Activated T-cell treated with anti-CD3 and anti-CD28 coated beads, Interleukin-2, amount 50 U/mL, for 4 hours (primary cell): Measurements from ENCODE around the gene SSC5D. TPM values are rescaled to one million over a fixed set of nuclear protein-coding genes. Genes with fewer than 3 reads are reported as not detected.

Experiments
- ATAC-seq, 2 donors: fragments of 200-7000 bp; cut with Tn5 transposase; one replicate each; pipeline ENCODE4 v1.10.0; 2021
- DNase-seq: peaks from one replicate; pipeline ENCODE4 v3.0.0-alpha.2; 2020
- H3K27me3 Mint-ChIP-seq: one replicate; pipeline ENCODE4 v1.8.0; 2021; ENCODE audit warnings: low read depth, mixed read lengths
- H3K36me3 Mint-ChIP-seq: one replicate; pipeline ENCODE4 v1.8.0; 2022; ENCODE audit warnings: mixed read lengths; ENCODE audit not compliant: insufficient read depth
- H3K4me1 Mint-ChIP-seq: one replicate; pipeline ENCODE4 v1.8.0; 2021; ENCODE audit warnings: low read depth, mixed read lengths
- H3K4me3 Mint-ChIP-seq: one replicate; pipeline ENCODE4 v1.8.0; 2021; ENCODE audit warnings: mild to moderate bottlenecking, moderate library complexity, mixed read lengths
- H3K9me3 Mint-ChIP-seq: one replicate; pipeline ENCODE4 v1.8.0; 2021; ENCODE audit warnings: mixed read lengths
- total RNA-seq, 3 donors: library from RNA; stranded (reverse); gene quantifications; one replicate each; pipeline ENCODE4 v1.2.1, GENCODE V29; 2021

The SSC5D gene
- total RNA-seq, 3 donors from 2014 or later, result 0.29 to 0.66 (median 0.38) TPM

DNA sequence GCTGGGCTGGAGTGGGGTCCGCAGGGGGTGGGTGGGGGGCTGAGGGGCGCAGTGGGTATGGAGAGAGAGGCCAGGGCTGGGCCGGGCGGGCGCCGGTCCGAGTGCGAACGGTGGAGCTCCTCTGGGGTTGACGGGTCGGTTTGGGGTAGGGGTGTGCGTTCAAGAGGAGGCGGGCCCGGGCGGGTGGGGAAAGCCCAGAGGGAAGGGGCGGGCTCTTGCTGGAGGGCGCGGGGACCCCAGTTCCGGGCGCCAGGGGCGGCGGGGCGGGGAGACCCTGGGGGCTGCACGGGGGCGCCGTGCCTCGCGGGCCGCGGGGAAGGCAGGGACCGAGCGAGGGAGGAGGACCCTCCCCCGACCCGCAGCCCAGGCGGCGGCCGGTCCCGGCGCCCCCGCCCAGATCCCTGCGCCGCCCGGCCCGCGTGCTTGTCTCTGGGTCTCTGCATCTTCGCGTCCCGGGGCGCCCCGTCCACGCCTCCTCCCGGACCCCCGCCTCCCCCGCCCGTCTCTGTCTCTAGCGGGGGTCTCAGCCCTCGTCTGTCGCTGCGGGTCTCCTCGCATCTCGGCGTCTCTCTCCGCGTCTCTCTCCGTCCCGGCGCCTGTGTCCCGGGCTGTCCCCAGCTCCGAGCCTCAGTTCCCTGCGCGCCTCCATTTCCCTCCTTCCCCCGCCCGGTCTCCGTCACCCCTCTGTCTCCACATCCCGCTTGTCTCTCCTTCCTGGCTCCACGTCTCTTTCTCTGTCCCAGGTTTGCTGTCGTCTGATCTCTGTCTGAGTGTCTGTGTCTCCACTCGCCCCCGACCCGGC, 36.9 kb upstream of the SSC5D start:
- DNase-seq (no peak), ATAC-seq (peak; percentile 38 to 41)
- peak overlapping the region; percentile 56 for H3K4me3 Mint-ChIP-seq
- no peaks in the 10 kb centered on the region for H3K9me3 Mint-ChIP-seq
- H3K27me3 Mint-ChIP-seq, result peaks cover 20% of the 10 kb centered on the region
- peaks cover 9% of the 10 kb centered on the region for H3K36me3 Mint-ChIP-seq
- H3K4me1 Mint-ChIP-seq, result peaks cover 12% of the 10 kb centered on the region

DNA sequence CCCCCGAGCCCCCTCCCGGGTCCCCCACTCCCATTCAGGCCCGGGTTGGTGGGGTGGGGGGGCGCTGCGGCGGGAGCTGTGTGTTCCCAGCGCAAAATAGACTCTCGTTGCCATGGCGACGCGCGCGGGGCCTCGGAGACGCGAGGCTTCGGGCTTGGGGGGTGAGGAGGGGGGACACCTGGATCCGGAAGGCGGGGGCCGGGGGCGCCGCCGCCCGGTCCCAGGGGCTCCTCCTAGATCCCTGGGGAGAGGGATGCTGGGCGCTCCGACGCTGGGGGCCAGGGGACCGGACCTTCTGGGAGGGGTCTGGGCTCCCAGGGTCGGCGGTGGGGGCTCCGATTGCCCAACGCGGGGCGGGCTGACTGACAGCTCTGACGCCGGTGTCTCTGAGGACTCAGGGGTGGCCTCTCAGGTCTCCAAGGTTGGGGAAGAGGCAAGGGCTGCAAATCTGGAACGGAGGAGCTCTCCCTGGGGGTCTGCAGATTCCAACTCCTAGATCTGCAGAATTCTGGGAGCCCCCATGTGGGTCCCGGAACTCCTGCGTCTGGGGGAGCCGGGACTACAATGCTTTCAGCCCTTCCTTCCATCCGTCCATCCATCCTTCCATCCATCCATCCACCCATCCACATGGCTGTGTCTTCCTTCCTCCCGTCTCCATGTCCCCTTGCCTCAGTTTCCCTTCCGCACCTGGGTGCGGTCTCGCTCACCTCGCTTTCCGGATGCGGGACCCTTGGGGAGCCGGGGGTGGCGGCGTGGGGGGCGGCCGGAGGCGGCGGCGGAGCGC, 36.1 kb upstream of the SSC5D start:
- Mint-ChIP-seq H3K9me3 (no peaks in the 10 kb centered on the region), H3K36me3 (peaks cover 9% of the 10 kb centered on the region), H3K4me1 (peaks cover 12% of the 10 kb centered on the region), H3K4me3 (peak overlapping the region; percentile 6), H3K27me3 (peaks cover 19% of the 10 kb centered on the region)
- DNase-seq (no peak), ATAC-seq (peak in 1 of 2 donors; percentile 29)

DNA sequence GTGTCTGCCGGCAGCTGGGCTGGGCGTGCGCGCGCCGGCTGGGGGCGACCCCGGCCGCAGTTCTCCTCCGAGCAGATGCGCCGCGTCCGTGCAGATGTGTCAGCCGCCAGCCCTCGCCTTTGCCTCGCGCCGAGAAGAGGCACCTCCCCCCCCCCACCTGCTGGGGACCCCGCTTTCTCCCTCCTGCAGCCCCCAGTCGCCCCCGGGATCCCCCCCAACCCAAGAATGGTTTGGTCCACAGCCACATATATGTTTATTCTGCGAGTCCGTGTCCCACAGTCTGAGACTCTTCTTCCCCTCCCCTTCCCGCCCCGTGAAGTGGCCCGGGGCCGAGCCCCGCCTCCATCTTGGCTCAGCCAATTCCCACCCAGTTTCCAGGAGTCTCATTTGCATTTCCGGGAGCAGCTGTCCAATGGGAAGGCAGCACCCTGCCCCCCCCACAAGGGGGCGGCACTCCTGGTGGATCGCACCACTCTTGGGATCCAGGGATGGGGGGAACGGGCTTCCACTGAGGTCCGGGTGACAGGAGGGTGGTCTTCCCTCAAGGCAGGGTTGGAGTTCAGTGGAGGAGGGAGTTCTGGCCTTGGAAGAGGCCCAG, 35.4 kb upstream of the SSC5D start:
- peak; percentile 56 to 58 for ATAC-seq
- Mint-ChIP-seq H3K36me3 (peaks cover 9% of the 10 kb centered on the region), H3K9me3 (no peaks in the 10 kb centered on the region), H3K4me3 (peak overlapping the region; percentile 3), H3K27me3 (peaks cover 19% of the 10 kb centered on the region), H3K4me1 (peaks cover 12% of the 10 kb centered on the region)
- DNase-seq, result peak; percentile 23

DNA sequence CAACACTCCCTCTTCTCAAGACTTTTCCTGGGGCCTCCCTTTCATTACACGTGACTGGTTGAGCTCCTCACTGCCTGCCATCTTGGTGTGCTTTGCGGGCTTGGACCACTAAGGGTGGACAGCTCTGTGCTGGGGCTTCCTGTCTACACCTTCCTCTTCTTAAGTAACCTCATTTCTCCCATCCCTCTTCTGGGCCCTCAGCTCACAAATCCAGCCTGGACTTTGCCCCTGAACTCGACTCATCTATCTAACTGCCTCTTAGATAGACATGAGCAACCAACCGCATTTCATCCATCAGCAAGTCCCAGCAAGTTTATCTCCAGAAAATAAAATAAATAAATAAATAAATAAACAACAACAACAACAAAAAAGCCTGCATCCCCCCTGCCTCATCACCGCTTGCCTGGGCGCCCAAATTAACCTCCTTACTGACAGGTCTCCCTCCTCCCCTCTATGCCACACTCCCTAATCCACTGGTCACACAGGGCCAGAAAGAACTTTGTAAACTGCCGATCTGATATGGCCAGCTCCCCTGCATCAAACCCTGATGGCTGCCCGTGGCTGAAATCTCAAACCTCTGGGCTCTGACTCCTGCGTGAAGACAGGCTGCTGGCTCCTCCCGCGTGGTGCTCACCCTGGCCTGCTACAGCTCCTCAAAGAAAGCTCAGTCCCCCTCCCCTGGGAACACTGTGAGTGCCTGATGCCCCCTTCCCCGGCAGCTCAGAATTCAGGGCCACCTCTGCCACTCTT, 34.5 kb upstream of the SSC5D start:
- Mint-ChIP-seq H3K4me1 (peaks cover 12% of the 10 kb centered on the region), H3K36me3 (peaks cover 9% of the 10 kb centered on the region), H3K9me3 (no peaks in the 10 kb centered on the region), H3K27me3 (peaks cover 19% of the 10 kb centered on the region), H3K4me3 (peak overlapping the region; percentile 3)
- DNase-seq (no peak), ATAC-seq (no peak)

DNA sequence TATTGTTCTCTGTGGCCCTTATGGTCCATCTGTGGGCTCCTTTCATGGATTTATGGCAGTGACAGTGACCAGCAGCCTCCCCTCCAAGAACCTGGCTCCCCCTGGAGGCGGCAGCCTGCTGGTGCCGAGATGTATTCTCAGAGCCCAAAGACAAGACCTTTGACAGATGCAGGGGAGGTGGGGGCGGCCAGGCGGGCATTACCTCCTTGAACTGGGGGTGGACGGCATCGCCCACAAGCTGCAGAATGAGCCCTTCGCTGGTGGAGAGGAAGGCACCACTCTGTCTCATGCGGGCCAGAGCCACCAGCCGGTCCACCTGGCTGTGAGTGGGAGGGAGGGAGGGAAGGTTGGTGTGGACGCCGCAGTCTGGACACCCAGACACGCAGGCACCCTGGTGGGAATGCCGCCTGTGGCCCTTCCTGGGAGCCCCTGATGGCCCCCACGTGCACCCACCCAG, 33.4 kb upstream of the SSC5D start:
- Mint-ChIP-seq H3K4me3 (no peak overlapping the region), H3K9me3 (no peaks in the 10 kb centered on the region), H3K27me3 (peaks cover 18% of the 10 kb centered on the region), H3K4me1 (peaks cover 12% of the 10 kb centered on the region), H3K36me3 (peaks cover 9% of the 10 kb centered on the region)
- ATAC-seq, result no peak
- DNase-seq, result peak; percentile 49

DNA sequence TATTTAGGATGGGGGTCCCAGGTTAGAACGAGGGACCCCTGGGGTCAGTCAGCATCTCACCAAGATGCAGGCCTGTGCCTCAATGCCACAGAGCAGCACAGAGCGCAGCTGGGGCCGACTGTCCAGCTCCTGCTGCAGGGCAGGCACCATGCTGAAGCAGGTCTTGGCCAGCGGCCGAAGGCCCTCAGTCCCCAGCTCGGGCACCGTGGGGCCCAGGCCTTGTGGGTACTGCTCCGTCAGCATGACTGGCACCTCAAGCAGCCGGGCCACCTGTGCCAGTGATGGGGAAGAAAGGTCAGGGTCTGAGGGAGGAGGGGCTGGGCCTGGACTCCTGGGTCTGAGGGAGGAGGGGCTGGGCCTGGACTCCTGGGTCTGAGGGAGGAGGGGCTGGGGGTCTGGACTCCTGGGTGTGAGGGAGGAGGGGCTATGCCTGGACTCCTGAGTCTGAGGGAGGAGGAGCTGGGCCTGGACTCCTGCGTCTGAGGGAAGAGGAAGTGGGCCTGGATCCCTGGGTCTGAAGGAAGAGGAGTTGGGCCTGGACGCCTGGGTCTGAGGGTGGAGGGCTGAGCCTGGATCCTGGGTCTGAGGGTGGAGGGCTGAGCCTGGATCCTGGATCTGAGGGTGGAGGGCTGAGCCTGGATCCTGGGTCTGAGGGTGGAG, 32.5 kb upstream of the SSC5D start:
- peaks cover 13% of the 10 kb centered on the region for H3K27me3 Mint-ChIP-seq
- H3K36me3 Mint-ChIP-seq, result peaks cover 9% of the 10 kb centered on the region
- H3K9me3 Mint-ChIP-seq, result no peaks in the 10 kb centered on the region
- ATAC-seq (no peak), DNase-seq (no peak)
- peaks cover 19% of the 10 kb centered on the region for H3K4me1 Mint-ChIP-seq
- no peak overlapping the region for H3K4me3 Mint-ChIP-seq

DNA sequence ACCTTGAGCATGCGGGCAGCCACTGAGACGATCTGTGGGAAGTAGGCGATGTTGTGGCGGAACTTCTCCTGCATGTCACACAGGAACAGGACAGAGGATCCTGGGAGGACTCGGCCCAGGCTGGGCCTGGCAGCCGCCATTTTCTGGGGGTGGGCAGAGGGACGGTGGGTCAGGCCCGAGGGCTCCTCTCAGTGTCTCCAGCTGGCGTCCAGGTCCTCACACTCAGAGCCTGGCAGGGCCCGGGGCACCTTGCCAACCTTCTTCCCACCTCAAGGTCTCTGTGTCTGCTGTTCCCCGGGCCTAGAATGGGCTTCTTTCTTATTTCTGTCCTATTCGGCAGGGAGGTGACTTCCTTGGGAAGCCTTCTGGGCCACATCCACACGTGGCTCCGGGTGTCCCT, 31.9 kb upstream of the SSC5D start:
- Mint-ChIP-seq H3K36me3 (peaks cover 9% of the 10 kb centered on the region), H3K4me3 (no peak overlapping the region), H3K4me1 (peaks cover 21% of the 10 kb centered on the region), H3K9me3 (no peaks in the 10 kb centered on the region), H3K27me3 (peaks cover 11% of the 10 kb centered on the region)
- no peak for ATAC-seq
- no peak for DNase-seq

DNA sequence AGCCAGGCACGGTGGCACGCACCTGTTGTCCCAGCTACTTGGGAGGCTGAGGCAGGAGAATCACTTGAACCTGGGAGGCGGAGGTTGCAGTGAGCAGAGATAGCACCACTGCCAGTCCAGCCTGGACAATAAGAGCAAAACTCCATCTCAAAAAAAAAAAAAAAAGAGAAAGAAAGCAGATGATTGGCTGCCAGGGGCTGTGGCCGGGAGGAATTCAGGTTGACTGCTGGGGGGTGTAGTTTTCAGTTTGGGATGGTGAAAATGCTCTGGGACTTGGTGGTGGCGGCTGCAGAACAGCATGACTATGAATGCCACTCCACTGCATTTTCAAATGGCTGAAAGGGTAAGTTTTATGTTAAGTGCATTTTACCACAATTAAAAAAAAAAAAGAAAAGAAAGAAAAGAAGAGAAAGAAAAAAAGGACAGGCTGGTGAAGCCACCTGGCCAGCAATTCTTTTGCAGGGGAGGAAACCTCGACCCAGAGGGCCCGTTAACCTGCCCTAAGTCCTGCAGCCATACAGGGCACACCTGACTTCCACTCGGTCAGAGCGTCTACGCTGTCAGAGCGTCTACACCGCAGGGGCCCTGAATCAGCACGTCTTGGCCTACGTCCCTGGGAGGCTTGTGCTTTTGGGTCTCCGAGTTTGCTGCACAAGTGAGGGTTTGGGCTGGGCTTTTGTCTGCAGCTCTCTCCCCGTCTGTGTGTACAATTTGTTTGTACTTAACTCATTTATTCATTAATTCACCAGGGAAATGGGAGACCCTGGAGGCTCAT, 30.4 kb upstream of the SSC5D start:
- Mint-ChIP-seq H3K9me3 (no peaks in the 10 kb centered on the region), H3K36me3 (peaks cover 9% of the 10 kb centered on the region), H3K4me3 (no peak overlapping the region), H3K4me1 (peaks cover 25% of the 10 kb centered on the region), H3K27me3 (peaks cover 7% of the 10 kb centered on the region)
- ATAC-seq (no peak), DNase-seq (no peak)

DNA sequence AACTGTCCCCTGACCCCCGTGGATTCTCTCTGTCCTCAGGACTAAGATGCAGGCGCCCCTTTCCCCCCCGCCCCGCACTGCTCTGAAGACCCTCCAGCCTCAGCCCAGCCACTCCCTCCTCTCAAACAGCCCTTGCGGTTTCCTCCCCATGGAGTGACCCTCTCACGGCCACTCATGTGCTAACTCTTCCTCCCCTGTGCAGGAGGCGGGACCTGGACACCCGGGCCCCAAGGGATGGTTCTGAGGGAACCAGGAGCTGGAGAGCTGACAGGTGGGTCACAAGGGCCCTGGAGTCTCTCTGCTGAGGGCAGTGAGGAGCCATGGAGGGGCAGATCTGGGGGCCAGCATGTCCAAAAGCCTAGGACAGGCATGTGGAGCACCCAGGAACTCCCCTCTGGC, 28.7 kb upstream of the SSC5D start:
- H3K4me3 Mint-ChIP-seq, result peak overlapping the region; percentile 82
- ATAC-seq (no peak), DNase-seq (no peak)
- no peaks in the 10 kb centered on the region for H3K9me3 Mint-ChIP-seq
- peaks cover 3% of the 10 kb centered on the region for H3K36me3 Mint-ChIP-seq
- H3K27me3 Mint-ChIP-seq, result no peaks in the 10 kb centered on the region
- H3K4me1 Mint-ChIP-seq, result peaks cover 19% of the 10 kb centered on the region

DNA sequence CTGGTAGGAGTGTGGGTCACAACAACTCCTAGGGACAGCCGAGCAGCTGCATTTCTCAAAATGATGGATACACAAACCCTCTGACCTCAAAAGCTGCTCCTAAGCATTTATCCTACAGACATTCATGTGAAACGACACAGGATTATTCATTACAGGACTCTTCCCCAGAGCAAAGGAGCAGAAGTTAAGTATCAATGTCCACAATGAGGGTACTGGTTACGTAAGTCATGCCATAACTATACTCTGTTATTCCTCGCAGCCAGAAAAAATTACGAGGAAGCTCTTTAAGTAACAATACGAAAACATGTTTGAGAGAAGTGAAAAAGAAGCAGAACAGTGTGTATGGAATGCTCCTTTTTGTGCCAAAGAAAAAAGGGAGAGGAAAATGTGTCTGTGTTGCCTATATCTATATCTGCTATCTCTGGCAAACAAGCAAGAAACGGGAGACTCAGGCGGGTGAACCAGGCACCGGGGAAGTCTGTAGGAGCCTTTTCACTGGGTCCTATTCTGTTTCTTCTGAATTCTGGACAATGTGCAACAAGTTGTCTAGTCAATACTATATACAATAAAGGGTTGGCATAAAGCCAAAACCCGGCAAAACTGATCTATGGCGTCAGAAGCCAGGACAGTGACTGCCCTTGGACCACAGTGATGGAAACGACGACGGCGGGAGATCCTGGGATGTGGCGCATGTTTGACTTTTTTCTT, 28.1 kb upstream of the SSC5D start:
- H3K4me1 Mint-ChIP-seq, result peaks cover 19% of the 10 kb centered on the region
- DNase-seq (no peak), ATAC-seq (no peak)
- H3K36me3 Mint-ChIP-seq, result no peaks in the 10 kb centered on the region
- H3K9me3 Mint-ChIP-seq, result no peaks in the 10 kb centered on the region
- H3K4me3 Mint-ChIP-seq, result peak overlapping the region; percentile 82
- no peaks in the 10 kb centered on the region for H3K27me3 Mint-ChIP-seq

DNA sequence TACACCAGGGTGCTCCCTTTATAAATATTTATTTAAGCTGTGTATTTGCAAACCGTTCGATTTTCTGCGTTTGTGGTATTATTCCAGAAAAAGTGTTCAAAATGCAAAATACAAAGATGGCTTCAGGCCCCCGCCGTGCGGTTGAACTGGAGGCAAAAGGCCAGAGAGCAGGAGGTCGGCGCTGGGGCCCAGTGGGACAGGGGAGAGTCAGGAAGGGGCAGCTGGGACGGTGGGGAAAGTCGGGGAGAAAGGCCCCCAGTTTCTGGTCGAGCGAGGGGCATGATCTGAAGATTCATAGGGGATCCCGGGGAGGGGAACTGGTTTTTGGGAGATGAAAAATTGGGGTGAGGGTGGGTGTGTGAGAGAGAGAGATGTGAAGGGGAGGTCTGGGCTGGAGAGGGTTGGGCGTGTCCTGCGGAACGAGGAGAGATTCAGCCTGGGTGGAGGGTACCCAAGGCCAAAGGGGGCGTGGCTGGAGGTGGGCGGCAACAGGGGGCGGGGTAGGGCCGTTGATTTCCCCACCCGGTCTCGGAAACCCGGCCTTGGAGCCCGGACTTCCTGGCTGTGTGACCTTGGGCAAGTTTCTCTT, 27.5 kb upstream of the SSC5D start:
- peak overlapping the region; percentile 82 for H3K4me3 Mint-ChIP-seq
- ATAC-seq (peak in 1 of 2 donors; percentile 10), DNase-seq (no peak)
- peaks cover 19% of the 10 kb centered on the region for H3K4me1 Mint-ChIP-seq
- no peaks in the 10 kb centered on the region for H3K27me3 Mint-ChIP-seq
- no peaks in the 10 kb centered on the region for H3K36me3 Mint-ChIP-seq
- no peaks in the 10 kb centered on the region for H3K9me3 Mint-ChIP-seq

DNA sequence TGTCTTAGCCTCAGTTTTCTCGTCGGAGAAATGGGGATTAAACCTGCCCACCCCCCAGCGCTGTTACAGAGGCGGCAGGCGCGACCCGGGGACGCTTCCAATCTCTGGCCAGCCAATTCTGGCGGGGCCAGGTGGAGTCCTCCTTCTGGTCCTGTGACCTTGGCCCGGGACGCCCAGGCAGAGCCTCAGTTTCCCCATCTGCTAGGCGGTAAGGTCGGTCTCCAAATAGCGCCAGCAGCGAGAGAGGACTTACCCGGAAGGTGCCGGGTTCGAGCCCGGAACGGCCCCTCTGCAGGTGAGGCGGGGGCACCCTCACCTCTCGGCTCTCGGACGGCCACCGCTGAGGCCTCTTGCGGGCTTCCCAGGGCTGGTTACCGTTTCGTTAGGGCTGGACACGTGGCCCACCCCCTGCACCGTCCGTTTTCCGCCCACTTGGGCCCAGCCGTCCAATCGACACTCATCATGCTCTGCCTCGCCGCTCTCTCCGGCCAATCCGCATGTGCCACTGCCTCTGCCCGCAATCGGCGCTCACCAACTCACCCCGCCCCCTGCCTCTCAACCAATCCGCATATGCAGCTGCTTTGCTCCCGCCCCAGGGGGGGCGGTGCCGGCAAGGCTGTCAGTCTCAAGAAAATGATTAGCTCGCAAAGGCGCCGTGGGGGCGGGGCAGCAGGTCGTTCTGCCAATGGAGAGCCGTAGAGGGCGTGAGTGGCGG, 26.8 kb upstream of the SSC5D start, which contains the start of gene ISOC2:
ISOC2 (minus strand) TSS at position 384 of the 715 bp plus-strand sequence. CDS start 5,156 bp downstream, outside the sequence.
- H3K4me1 Mint-ChIP-seq, result peaks cover 19% of the 10 kb centered on the region
- ATAC-seq (peak; percentile 98), DNase-seq (peak; percentile 100)
- H3K9me3 Mint-ChIP-seq, result no peaks in the 10 kb centered on the region
- H3K27me3 Mint-ChIP-seq, result no peaks in the 10 kb centered on the region
- H3K36me3 Mint-ChIP-seq, result no peaks in the 10 kb centered on the region
- H3K4me3 Mint-ChIP-seq, result peak within 1 kb of the TSS; percentile 82
